Activated CD8-positive, alpha-beta T cell treated with anti-CD3 and anti-CD28 coated beads, Interleukin-2, amount 10 ng/mL, durations not matched to agents 7 days and 5 days (primary cell): Measurements from ENCODE around the gene FHIT. TPM values are rescaled to one million over a fixed set of nuclear protein-coding genes. Genes with fewer than 3 reads are reported as not detected.

ENCODE experiments used
- ATAC-seq: fragments of 150-1000 bp; cut with Tn5 transposase; one replicate; pipeline ENCODE4 v1.10.0; 2021; ENCODE audit warnings: moderate library complexity
- CTCF ChIA-PET: fragments of 350-600 bp; sonication (Branson Sonifier 250); formaldehyde crosslinking; loops from one replicate; lab custom pipeline; 2021; ENCODE audit warnings: antibody characterized with exemption; lab: Charles Lee
- POLR2A ChIA-PET: fragments of 350-600 bp; sonication (Branson Sonifier 250); formaldehyde crosslinking; loops from one replicate; lab custom pipeline; 2021; ENCODE audit warnings: antibody characterized with exemption; lab: Charles Lee
- DNase-seq: peaks from one replicate; pipeline ENCODE4 v3.0.0-alpha.2; 2020
- H3K27ac Mint-ChIP-seq: one replicate; pipeline ENCODE4 v1.8.0; 2021; ENCODE audit warnings: mild to moderate bottlenecking, mixed read lengths
- H3K27me3 Mint-ChIP-seq: one replicate; pipeline ENCODE4 v1.8.0; 2021; ENCODE audit warnings: low read depth, mixed read lengths
- H3K36me3 Mint-ChIP-seq: one replicate; pipeline ENCODE4 v1.8.0; 2021; ENCODE audit warnings: low read depth, mixed read lengths
- H3K4me1 Mint-ChIP-seq: one replicate; pipeline ENCODE4 v1.8.0; 2021; ENCODE audit warnings: low read depth, mixed read lengths
- H3K4me3 Mint-ChIP-seq: one replicate; pipeline ENCODE4 v1.8.0; 2021; ENCODE audit warnings: mild to moderate bottlenecking, mixed read lengths
- H3K9me3 Mint-ChIP-seq: one replicate; pipeline ENCODE4 v1.8.0; 2022; ENCODE audit warnings: mixed read lengths; ENCODE audit not compliant: insufficient read depth
- total RNA-seq, 2 experiments: library from RNA; stranded (reverse); gene quantifications; one replicate each; pipeline ENCODE4 v1.2.3, GENCODE V29; 2021

The FHIT gene
- total RNA-seq, 2 experiments from 2014 or later = 4.8 TPM

DNA sequence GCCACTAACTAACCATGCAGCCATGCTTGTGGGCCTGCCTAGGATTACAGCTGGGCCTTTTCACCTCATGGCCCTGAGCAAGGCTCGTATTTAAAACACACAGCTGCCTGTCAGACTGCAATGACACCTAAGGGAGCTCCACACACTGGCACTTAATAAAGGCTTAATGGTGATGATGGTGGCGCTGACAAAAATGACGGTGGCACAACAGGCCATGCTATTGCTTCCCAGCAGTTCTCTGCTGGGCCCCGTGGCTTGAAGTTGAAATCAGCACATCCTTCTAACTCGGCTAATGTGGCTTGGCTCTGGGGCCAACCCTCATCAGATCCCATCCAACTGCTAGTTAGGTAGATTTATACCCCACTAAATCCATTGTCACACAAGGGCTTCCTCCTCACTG is 112.9 kb downstream of the FHIT start:
- Mint-ChIP-seq H3K27me3 (no peaks in the 10 kb centered on the region), H3K4me3 (no peak overlapping the region), H3K27ac (no peak overlapping the region), H3K9me3 (no peaks in the 10 kb centered on the region), H3K36me3 (no peaks in the 10 kb centered on the region), H3K4me1 (no peaks in the 10 kb centered on the region)
- CTCF ChIA-PET = no interaction called here
- POLR2A ChIA-PET = no interaction called here
- ATAC-seq = no peak
- DNase-seq = no peak

DNA sequence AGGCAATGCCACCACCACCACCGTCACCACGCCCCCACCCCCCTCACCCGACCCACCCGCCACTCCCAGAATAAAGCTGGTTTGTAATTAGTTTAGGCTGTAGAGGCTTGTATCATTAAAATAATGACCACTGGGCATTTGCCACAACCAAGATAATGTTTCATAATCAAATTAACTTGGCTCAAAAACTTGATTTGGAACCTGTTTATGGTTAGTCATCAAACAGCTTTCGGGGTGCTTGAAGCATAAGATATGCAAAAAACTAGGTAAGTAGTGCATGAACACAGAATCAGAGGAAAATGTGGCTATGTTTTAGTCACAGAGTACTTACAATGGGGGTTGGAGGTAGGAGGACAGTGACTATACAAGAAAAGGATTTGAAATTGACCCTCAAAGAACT is 115.1 kb downstream of the FHIT start:
- ATAC-seq = no peak
- ChIA-PET POLR2A (no interaction called here), CTCF (no interaction called here)
- Mint-ChIP-seq H3K4me1 (no peaks in the 10 kb centered on the region), H3K36me3 (no peaks in the 10 kb centered on the region), H3K27ac (no peak overlapping the region), H3K4me3 (no peak overlapping the region), H3K9me3 (no peaks in the 10 kb centered on the region), H3K27me3 (no peaks in the 10 kb centered on the region)
- no peak for DNase-seq

DNA sequence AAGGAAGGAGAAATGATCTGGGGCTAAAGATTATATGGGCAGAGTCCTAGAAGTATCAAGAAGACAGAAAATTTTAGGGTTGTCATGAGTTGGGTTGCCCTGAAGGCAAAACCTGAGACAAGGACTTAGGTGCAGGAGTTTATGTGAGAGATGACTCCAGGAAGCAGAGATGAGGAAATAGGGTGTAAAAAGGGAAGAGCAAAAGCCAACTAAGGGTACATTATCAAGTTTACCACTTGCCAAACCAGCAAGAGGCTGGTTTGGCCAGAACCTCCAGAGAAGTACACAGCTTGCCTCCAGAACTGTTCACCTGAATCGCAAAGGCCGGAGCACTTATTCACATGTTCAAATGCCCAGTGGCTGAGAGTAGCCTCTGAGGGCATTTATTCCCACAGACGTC is 116.7 kb downstream of the FHIT start:
- no peaks in the 10 kb centered on the region for H3K27me3 Mint-ChIP-seq

GRCh38 chr3:61132062-61132461 is 119.2 kb downstream of the FHIT start:
- POLR2A ChIA-PET = no interaction called here
- CTCF ChIA-PET = no interaction called here
- H3K27me3 Mint-ChIP-seq = no peaks in the 10 kb centered on the region
- no peaks in the 10 kb centered on the region for H3K4me1 Mint-ChIP-seq
- no peak for ATAC-seq
- no peak overlapping the region for H3K4me3 Mint-ChIP-seq
- no peaks in the 10 kb centered on the region for H3K36me3 Mint-ChIP-seq
- DNase-seq = no peak
- H3K27ac Mint-ChIP-seq = no peak overlapping the region
- no peaks in the 10 kb centered on the region for H3K9me3 Mint-ChIP-seq

More for the DNA sequence above, 116.7 kb downstream of the FHIT start:
- DNase-seq = no peak
- no peak overlapping the region for H3K27ac Mint-ChIP-seq
- H3K36me3 Mint-ChIP-seq = no peaks in the 10 kb centered on the region
- no peak overlapping the region for H3K4me3 Mint-ChIP-seq
- H3K9me3 Mint-ChIP-seq = no peaks in the 10 kb centered on the region
- ATAC-seq = no peak
- H3K4me1 Mint-ChIP-seq = no peaks in the 10 kb centered on the region
- POLR2A ChIA-PET = no interaction called here
- CTCF ChIA-PET = interaction anchor here (0.7 kb wide), 1 partner anchor 1955 kb away, joined by 3 read pairs; no protein-coding TSS in a partner anchor

- no peak overlapping the region for H3K27ac Mint-ChIP-seq
- DNase-seq (no peak), ATAC-seq (no peak)
- POLR2A ChIA-PET = no interaction called here
- no peak overlapping the region for H3K4me3 Mint-ChIP-seq
- no peaks in the 10 kb centered on the region for H3K27me3 Mint-ChIP-seq
- CTCF ChIA-PET = no interaction called here
- no peaks in the 10 kb centered on the region for H3K4me1 Mint-ChIP-seq
- no peaks in the 10 kb centered on the region for H3K36me3 Mint-ChIP-seq
- H3K9me3 Mint-ChIP-seq = no peaks in the 10 kb centered on the region
These were observed 132.4 kb downstream of the FHIT start for GRCh38 chr3:61118830-61119229.

- ATAC-seq (no peak), DNase-seq (no peak)
- H3K27ac Mint-ChIP-seq = no peak overlapping the region
- no peaks in the 10 kb centered on the region for H3K27me3 Mint-ChIP-seq
- no peak overlapping the region for H3K4me3 Mint-ChIP-seq
- H3K4me1 Mint-ChIP-seq = no peaks in the 10 kb centered on the region
- H3K9me3 Mint-ChIP-seq = no peaks in the 10 kb centered on the region
- ChIA-PET POLR2A (no interaction called here), CTCF (no interaction called here)
- no peaks in the 10 kb centered on the region for H3K36me3 Mint-ChIP-seq
These were observed 134.0 kb downstream of the FHIT start for GRCh38 chr3:61117045-61117898.

- Mint-ChIP-seq H3K4me1 (peaks cover 10% of the 10 kb centered on the region), H3K9me3 (no peaks in the 10 kb centered on the region), H3K36me3 (no peaks in the 10 kb centered on the region), H3K27me3 (no peaks in the 10 kb centered on the region), H3K27ac (no peak overlapping the region), H3K4me3 (no peak overlapping the region)
- POLR2A ChIA-PET = no interaction called here
- CTCF ChIA-PET = no interaction called here
- ATAC-seq (no peak), DNase-seq (no peak)
These were observed 136.8 kb downstream of the FHIT start for GRCh38 chr3:61114316-61114953.

DNA sequence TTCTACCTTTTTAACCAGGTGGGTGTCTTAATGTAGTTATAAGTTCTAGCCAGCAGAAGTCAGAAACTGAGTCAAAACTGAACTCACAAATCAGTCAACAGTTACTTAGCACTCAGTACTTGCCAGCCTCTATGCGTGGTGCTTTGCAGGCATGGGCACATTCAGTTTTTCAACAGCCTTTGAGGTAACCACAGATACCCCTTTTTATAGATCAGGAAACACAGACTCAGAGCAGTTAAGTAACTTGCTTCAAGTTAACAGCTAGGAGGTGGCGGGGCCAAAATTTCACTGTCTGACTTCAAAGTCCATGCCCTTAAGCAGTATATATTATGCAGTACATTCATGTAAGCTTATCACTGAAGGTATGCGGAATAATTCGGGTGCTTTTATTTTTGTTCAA is 139.4 kb downstream of the FHIT start:
- Mint-ChIP-seq H3K9me3 (no peaks in the 10 kb centered on the region), H3K27ac (no peak overlapping the region), H3K36me3 (no peaks in the 10 kb centered on the region), H3K4me1 (peaks cover 10% of the 10 kb centered on the region), H3K4me3 (no peak overlapping the region), H3K27me3 (no peaks in the 10 kb centered on the region)
- ATAC-seq (no peak), DNase-seq (no peak)
- ChIA-PET POLR2A (interaction anchor here (0.6 kb wide), 1 partner anchor 1513 kb away, joined by 3 read pairs; no protein-coding TSS in a partner anchor), CTCF (no interaction called here)

- Mint-ChIP-seq H3K9me3 (no peaks in the 10 kb centered on the region), H3K36me3 (no peaks in the 10 kb centered on the region), H3K4me1 (peaks cover 10% of the 10 kb centered on the region), H3K4me3 (no peak overlapping the region), H3K27me3 (no peaks in the 10 kb centered on the region), H3K27ac (no peak overlapping the region)
- ChIA-PET POLR2A (interaction anchor here (0.7 kb wide), 1 partner anchor 974 kb away, joined by 3 read pairs; no protein-coding TSS in a partner anchor), CTCF (interaction anchor here (1.3 kb wide), 1 partner anchor 10 kb away, joined by 4 read pairs; no protein-coding TSS in a partner anchor)
- ATAC-seq (peak; percentile 42), DNase-seq (no peak)
These were observed 140.7 kb downstream of the FHIT start for GRCh38 chr3:61110576-61110975.

DNA sequence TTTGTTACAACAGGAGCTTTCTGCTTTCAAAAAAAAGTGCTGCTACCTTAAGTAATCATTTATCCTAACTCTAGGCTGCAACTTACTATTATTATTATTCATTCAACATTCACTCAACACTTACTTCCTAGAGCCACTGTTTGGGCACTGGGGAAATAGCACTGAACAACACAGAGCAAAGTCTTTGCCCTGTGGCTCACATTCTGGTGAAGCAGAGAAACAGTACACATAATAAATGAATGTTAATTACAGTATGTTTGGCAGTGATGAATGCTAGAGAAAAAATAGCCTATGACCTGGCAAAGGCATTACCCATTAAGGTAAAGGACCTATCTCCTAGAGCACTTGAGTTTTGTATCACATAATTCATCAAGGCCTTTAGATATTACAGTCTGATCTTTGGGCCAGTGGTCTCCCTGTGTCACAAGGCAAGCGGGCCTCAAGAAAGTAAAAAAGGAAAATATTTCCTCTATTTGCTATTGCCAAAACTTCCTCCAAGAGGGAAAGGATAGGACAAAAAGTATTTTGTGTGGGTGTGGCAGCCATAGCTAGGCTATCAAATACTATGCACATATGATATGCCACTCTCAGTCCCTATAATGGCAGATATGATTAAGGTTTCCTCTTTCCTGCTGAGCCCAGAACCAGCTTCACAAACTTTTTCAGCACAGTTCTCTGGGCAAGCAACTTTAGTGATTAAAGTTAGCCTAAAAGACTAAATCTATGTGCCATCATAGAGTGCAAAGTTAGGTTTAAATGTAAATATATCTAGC is 142.8 kb downstream of the FHIT start:
- no peaks in the 10 kb centered on the region for H3K9me3 Mint-ChIP-seq
- peaks cover 10% of the 10 kb centered on the region for H3K4me1 Mint-ChIP-seq
- no peak overlapping the region for H3K27ac Mint-ChIP-seq
- ATAC-seq (no peak), DNase-seq (no peak)
- ChIA-PET CTCF (no interaction called here), POLR2A (no interaction called here)
- H3K4me3 Mint-ChIP-seq = no peak overlapping the region
- no peaks in the 10 kb centered on the region for H3K36me3 Mint-ChIP-seq
- no peaks in the 10 kb centered on the region for H3K27me3 Mint-ChIP-seq

GRCh38 chr3:61094608-61095007 is 156.6 kb downstream of the FHIT start:
- DNase-seq (no peak), ATAC-seq (no peak)
- H3K27me3 Mint-ChIP-seq = no peaks in the 10 kb centered on the region
- H3K9me3 Mint-ChIP-seq = no peaks in the 10 kb centered on the region
- CTCF ChIA-PET = no interaction called here
- POLR2A ChIA-PET = no interaction called here
- no peaks in the 10 kb centered on the region for H3K36me3 Mint-ChIP-seq
- H3K27ac Mint-ChIP-seq = no peak overlapping the region
- no peak overlapping the region for H3K4me3 Mint-ChIP-seq
- no peaks in the 10 kb centered on the region for H3K4me1 Mint-ChIP-seq

- POLR2A ChIA-PET = no interaction called here
- CTCF ChIA-PET = no interaction called here
- no peaks in the 10 kb centered on the region for H3K9me3 Mint-ChIP-seq
These were observed 157.9 kb downstream of the FHIT start for GRCh38 chr3:61093364-61093763.

More at GRCh38 chr3:61093364-61093763, 157.9 kb downstream of the FHIT start:
- H3K27me3 Mint-ChIP-seq = no peaks in the 10 kb centered on the region
- no peak overlapping the region for H3K4me3 Mint-ChIP-seq
- no peak overlapping the region for H3K27ac Mint-ChIP-seq
- H3K4me1 Mint-ChIP-seq = no peaks in the 10 kb centered on the region
- DNase-seq (no peak), ATAC-seq (no peak)
- H3K36me3 Mint-ChIP-seq = no peaks in the 10 kb centered on the region
